LHCN-M2 (cell line): ENCODE data around the gene ADAMTS15. TPM values are rescaled to one million over a fixed set of nuclear protein-coding genes. Genes with fewer than 3 reads are reported as not detected.

Experiments
- DNase-seq: peaks from one replicate; pipeline ENCODE4 v3.0.0-alpha.2; 2012; ENCODE audit warnings: low read depth
- total RNA-seq: library from RNA; depleted of rRNA; stranded (reverse); fragments of >200 nt; gene quantifications from 2 replicates; pipeline ENCODE4 v1.2.3, GENCODE V29; 2014

ADAMTS15 gene
- total RNA-seq, 1 experiment from 2014 or later = 0.92 TPM

GRCh38 chr11:130510407-130511006, 62.1 kb downstream of the ADAMTS15 start:
- DNase-seq = no peak

DNA sequence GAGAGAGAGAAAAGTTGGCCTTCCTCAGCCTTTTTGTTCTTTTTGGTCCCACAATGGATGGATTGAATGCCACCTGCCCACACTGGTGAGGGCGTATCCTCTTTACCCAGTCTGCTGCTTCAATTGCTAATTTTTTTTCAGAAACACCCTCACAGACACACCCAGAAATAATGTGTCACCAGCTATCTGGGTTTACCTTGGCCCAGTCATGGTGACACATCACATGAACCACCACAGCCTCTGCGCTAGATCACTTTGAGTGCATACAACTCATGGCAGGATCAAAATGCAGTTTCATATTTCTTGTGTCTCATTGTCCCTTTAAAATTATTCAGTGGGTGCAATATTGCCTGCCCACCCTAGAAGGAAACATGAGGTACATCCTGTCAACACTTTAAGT, 63.3 kb downstream of the ADAMTS15 start:
- DNase-seq = peak; percentile 7

DNA sequence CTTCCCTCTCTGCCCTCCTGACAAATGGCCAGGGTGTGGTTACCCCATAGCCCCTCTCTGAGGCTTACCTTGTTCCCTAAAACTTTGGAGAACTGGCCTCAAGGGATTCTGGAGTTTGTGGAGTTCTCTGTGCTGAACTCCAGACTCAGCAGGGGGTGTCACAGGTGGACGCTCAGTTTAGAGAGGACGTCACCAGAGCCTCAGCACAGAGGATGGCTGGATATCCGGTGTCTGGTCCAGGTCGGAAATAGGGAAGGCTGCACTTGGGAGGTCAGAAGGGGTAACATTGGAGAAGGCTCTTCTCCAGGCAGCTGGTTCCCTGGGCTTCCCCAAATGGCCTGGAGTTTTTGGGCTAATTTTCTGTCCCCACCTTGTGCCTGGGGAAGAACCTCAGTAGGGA, 64.2 kb downstream of the ADAMTS15 start:
- no peak for DNase-seq

GRCh38 chr11:130513132-130513531, 64.7 kb downstream of the ADAMTS15 start:
- peak; percentile 3 for DNase-seq

DNA sequence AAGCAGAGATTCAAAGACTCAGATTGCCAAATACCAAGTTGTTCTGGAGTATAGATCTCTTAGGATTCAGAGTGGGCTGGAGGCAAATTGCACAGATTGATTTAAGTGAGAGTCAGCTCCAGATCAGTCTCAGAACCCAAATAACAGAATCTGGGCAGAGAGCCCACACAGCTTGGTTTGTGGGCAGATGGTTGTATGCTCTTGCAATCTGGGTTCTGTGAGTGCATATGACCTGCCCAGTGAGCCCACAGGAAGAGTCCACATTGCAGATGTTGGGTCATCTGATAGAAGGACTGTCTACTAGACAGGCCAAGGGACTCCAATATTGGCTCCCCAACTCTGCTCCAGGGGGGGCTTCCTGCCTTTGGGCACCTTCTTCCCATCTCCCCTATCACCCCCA, 65.9 kb downstream of the ADAMTS15 start:
- peak; percentile 47 for DNase-seq

- DNase-seq = no peak
These were observed 66.4 kb downstream of the ADAMTS15 start for GRCh38 chr11:130514851-130515250.

DNA sequence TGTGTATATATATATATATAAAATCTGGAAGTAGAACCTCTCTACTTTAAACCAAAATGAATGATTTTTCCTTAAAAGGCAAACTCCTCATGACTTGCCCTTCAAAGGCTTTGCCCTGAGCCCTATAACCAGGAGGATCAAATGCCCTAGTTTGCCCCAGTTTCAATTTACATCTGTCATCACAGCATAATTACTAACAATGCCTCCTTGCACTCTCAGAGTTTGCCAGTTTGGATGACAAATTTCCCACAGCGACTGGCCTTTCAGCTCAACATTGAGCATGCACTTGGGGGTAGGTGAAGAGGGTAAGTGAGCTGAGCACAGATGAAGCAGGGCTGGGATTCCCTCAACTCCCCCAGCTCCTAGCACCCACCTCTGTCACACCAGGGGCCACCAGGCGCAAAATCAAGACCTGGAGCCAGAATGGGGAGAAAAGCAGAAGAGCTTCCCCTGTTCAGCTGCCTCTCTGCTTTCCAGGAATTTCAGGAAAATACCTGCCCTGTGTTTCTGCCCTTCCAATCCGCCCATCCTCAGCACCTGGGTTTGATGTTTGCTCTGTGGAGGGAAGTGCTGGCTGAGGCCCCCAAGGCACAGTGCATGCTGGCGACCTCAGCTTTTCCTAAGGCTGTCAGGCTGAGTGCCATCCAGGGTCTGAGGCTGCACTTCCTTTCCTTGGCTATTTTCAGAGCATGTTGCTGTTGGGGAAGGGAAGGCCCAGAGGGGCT, 67.5 kb downstream of the ADAMTS15 start:
- peak; percentile 25 for DNase-seq

DNA sequence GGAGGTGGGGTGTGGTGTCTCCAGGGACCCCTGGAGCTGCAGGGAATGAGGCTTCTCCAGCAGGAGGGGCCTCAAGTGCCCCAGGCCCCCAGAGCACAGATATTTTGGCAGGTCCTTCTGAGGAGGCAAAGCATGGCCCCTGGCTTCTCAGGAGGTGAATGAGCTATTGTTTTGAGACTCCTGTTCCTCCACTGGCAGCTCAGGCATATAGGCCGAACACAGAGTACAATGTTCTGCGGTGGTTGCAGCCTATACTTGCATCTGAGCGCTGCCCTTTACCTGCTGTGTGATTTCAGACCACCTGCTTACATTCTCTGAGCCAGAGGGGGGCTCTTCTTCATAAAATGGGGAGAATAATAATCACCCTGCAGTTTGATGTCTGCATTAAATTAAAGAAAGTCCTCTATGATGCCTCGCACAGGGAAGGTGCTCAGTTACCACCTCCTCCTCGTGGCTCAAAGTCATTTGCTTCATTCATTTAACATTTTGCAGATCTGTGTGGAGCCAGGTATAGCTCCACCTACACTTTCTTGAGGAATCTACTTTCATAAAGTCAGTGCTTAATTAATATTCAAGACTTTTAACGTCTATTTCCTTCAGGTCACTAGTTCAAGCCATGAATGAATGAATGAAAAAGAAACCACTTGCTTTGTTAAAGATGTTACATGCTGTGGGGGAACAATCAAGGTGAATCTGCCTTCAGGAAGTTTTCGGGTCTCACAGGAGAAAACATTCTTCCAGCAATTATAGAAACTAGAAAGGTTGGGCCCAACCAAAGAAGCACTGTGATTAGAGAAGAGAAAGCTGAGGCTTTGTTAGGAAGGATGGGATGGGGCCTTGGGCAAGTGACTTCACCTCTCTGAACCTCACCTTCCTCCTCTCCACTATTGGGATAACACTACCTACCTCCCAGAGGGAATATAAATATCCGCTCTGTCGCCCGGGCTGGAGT, 68.4 kb downstream of the ADAMTS15 start:
- DNase-seq = no peak

DNA sequence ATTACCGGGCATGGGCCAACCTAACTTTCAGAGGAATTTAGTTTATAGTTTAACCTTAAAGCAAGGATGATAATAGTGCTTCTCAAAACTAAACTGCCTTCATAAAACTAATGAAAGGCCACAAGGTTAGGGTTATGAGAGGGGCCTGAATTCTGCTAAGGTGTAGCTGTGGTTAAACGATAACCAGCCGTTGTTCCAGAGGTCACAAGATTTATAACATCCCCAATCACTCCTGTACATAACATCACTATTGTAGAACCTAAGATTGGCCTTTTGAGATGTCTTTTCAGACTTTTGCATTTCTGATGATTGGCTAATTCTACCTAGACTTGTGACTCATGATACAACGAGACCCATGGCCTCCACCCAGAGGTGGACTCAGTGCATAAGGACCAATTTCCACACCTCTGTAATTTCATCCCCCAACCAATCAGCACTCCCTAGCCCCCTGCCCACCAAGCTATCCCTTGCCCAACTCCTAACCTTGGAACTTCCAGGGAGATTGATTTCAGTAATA, 69.8 kb downstream of the ADAMTS15 start:
- DNase-seq = no peak

DNA sequence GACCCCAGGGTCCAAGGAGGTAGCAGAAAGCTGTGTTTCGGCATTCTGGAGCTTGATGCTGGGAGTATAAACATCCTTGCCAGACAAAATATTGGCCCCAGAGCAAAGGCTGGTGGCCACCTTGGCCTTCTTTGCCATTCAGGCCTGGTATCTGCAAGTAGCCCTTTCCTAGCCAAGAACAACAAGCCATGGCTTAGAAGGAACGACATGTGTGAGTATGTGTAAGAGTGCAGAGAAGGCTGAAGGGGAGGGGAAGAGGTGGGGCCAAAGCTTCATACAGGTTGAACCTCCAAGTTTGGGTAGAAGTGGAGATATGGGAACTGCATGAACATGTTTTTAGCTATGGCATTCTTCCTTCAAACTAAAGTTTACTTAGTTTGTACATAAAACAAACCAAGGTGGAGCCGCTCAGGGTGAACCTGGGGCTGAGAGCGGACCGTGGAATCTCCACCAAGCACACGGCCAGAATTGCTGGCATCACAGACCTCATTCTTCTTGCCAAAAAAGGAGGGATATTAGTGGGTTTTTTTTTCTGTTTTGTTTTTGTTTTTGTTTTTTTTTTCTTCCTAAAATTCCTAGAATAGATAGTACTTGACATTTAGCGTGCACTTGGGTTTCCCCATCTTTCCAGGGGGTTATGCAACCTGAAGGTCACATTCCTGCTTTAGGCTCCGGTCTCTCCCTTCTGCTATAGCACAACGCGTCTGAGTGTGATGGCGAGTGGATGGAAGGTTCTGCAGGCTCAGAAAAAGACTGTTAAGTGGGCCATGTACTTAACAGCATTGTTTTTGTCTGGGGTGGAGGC, 70.9 kb downstream of the ADAMTS15 start:
- no peak for DNase-seq

- no peak for DNase-seq
These were observed 71.8 kb downstream of the ADAMTS15 start for GRCh38 chr11:130520271-130520671.

GRCh38 chr11:130522284-130522961, 74.0 kb downstream of the ADAMTS15 start:
- peak; percentile 86 for DNase-seq

DNA sequence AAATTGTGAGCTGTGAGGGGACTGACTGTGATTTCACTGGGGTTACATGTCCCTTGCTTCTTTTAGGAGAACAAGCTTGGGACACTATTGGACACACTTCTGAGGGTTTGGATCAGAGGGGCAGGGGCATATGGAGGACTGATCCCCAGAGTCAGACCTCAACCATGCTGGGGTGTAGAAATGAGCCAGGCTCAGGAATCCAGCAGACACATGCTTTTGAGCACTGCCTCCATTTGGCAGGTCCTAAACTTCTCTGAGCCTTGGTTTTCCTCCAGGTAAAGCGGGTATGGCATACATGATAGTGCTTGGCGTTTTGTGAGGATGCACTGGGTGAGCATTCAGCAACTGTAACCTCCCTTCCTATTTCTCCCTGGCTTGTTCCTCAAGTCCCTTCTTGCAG, 74.7 kb downstream of the ADAMTS15 start:
- DNase-seq = no peak

- peak; percentile 62 for DNase-seq
These were observed 75.2 kb downstream of the ADAMTS15 start for GRCh38 chr11:130523609-130524008.

- DNase-seq = no peak
These were observed 75.8 kb downstream of the ADAMTS15 start for GRCh38 chr11:130524132-130524790.

DNA sequence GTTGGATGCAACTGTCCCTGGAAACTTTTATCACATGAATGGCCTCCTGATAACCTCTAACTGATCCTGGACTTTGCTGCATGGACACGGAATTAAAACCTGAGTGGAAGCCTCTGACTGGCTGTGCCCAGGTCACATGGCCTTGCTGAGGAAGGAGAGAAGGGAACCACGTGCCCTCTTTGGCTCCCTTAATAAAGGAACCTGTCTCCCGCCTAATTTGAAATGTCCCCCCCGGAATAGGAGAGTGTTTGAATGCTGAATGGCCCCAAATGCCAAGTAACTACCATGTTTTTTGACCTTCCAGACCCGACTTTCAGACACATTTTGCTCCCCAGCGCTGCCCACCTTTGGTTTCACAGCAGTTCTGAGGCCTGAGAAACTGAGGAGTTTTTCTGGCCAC, 76.9 kb downstream of the ADAMTS15 start:
- DNase-seq = no peak
